PC-3 (cell line): ENCODE measurements around the gene STAT1. TPM values are rescaled to one million over a fixed set of nuclear protein-coding genes. Genes with fewer than 3 reads are reported as not detected.

Source experiments
- ATAC-seq: fragments of 200-7000 bp; cut with Tn5 transposase; 2 replicates; pipeline ENCODE4 v1.9.1; 2020; ENCODE audit warnings: mild to moderate bottlenecking, moderate library complexity
- BruUV-seq: library from RNA; stranded (reverse); fragments of 400-500 nt; replicated peaks from 2 replicates; lab custom pipeline; 2021; lab: Mats Ljungman, UMichigan
- CTCF ChIA-PET: fragments of 300-600 bp; sonication (Branson Sonifier 250); formaldehyde crosslinking; loops from one replicate; lab custom pipeline; 2022; ENCODE audit warnings: antibody characterized with exemption; lab: Charles Lee
- POLR2A ChIA-PET: fragments of 300-600 bp; sonication (Branson Sonifier 250); formaldehyde crosslinking; loops from one replicate; lab custom pipeline; 2022; ENCODE audit warnings: antibody characterized with exemption; ENCODE audit not compliant: unreplicated experiment; lab: Charles Lee
- DNase-seq: peaks from one replicate; pipeline ENCODE4 v3.0.0-alpha.2; 2015
- H2AFZ ChIP-seq: fragments of 300-600 bp; sonication (generic); 2 replicates; pipeline ENCODE4 v1.6.0; 2016; ENCODE audit warnings: antibody characterized with exemption, low read length
- H3F3A ChIP-seq: fragments of 300-600 bp; sonication (generic); one replicate; pipeline ENCODE4 v1.6.0; 2017; ENCODE audit warnings: antibody characterized with exemption, low read length, control low read depth, mild to moderate bottlenecking; ENCODE audit not compliant: unreplicated experiment
- H3K27ac ChIP-seq: fragments of 300-600 bp; sonication (generic); 2 replicates; pipeline ENCODE4 v1.5.1; 2016; ENCODE audit warnings: mild to moderate bottlenecking, low read length
- H3K27me3 ChIP-seq: fragments of 300-600 bp; sonication (generic); 2 replicates; pipeline ENCODE4 v1.6.1; 2016; ENCODE audit warnings: low read length, mixed read lengths
- H3K36me3 ChIP-seq: fragments of 300-600 bp; sonication (generic); 2 replicates; pipeline ENCODE4 v1.6.1; 2016; ENCODE audit warnings: low read depth, mixed run types, low read length, mixed read lengths
- H3K4me1 ChIP-seq: fragments of 300-600 bp; sonication (generic); 2 replicates; pipeline ENCODE4 v1.5.1; 2016; ENCODE audit warnings: low read length; ENCODE audit not compliant: insufficient read depth
- H3K4me2 ChIP-seq: fragments of 300-600 bp; sonication (generic); 2 replicates; pipeline ENCODE4 v1.6.0; 2016; ENCODE audit warnings: low read length
- H3K4me3 ChIP-seq: fragments of 300-600 bp; sonication (generic); 2 replicates; pipeline ENCODE4 v1.5.1; 2016; ENCODE audit warnings: mild to moderate bottlenecking, low read length, mixed read lengths
- H3K79me2 ChIP-seq: fragments of 300-600 bp; sonication (generic); 2 replicates; pipeline ENCODE4 v1.6.1; 2017; ENCODE audit warnings: low read length, mixed read lengths
- H3K9ac ChIP-seq: fragments of 300-600 bp; sonication (generic); 2 replicates; pipeline ENCODE4 v1.6.0; 2016; ENCODE audit warnings: mild to moderate bottlenecking, low read length
- H3K9me2 ChIP-seq: fragments of 300-600 bp; sonication (generic); replicated peaks from 2 replicates; pipeline ENCODE4 v1.6.1; 2016; ENCODE audit warnings: mixed run types, low read length, mixed read lengths
- H3K9me3 ChIP-seq: fragments of 300-600 bp; sonication (generic); 2 replicates; pipeline ENCODE4 v1.6.1; 2016; ENCODE audit warnings: low read length, mixed read lengths
- H4K20me1 ChIP-seq: fragments of 300-600 bp; sonication (generic); 2 replicates; pipeline ENCODE4 v1.6.1; 2016; ENCODE audit warnings: low read length, mixed read lengths
- CTCF ChIP-seq: fragments of 300-600 bp; sonication (generic); conservative IDR thresholded peaks from 2 replicates; pipeline ENCODE4 v1.5.1; 2017; ENCODE audit warnings: antibody characterized with exemption, low read depth, mild to moderate bottlenecking, low read length
- EZH2 ChIP-seq: fragments of 300-600 bp; sonication (generic); IDR thresholded peaks from one replicate; pipeline ENCODE4 v1.6.1; 2017; ENCODE audit warnings: antibody characterized with exemption, mild to moderate bottlenecking, low read length; ENCODE audit not compliant: unreplicated experiment
- EZH2phosphoT487 ChIP-seq: fragments of 300-600 bp; sonication (generic); IDR thresholded peaks from 2 replicates; pipeline ENCODE4 v1.6.1; 2018; ENCODE audit warnings: mild to moderate bottlenecking, antibody characterized with exemption, low read length, borderline replicate concordance
- intact Hi-C: fragments of 100-400 bp; cut with micrococcal nuclease; formaldehyde crosslinking; loops from 2 replicates; pipeline ENCODE4 v1.9.0; 2023
- total RNA-seq: library from RNA; depleted of rRNA; stranded (reverse); fragments of >200 nt; gene quantifications from 2 replicates; pipeline ENCODE4 v1.2.3, GENCODE V29; 2014

STAT1 gene
- total RNA-seq, 1 experiment from 2014 or later: 47.9 TPM

GRCh38 chr2:191001032-191001431 is 12.9 kb downstream of the STAT1 start:
- no TSS peak for BruUV-seq
- Histone ChIP-seq H3K9ac (no peak overlapping the region), H3K4me1 (no peaks in the 10 kb centered on the region), H4K20me1 (no peaks in the 10 kb centered on the region), H3K27me3 (no peaks in the 10 kb centered on the region), H3K4me2 (no peak overlapping the region), H3K4me3 (no peak overlapping the region), H3K79me2 (no peaks in the 10 kb centered on the region), H3K9me2 (no peaks in the 10 kb centered on the region), H3F3A (no peaks in the 10 kb centered on the region), H3K27ac (no peak overlapping the region), H3K36me3 (peaks cover 91% of the 10 kb centered on the region), H3K9me3 (no peaks in the 10 kb centered on the region), H2AFZ (no peak overlapping the region)
- ChIA-PET POLR2A (no interaction called here), CTCF (no interaction called here)
- ATAC-seq (no peak), DNase-seq (no peak)
- intact Hi-C loops: no loop called here
- no peak for TF ChIP-seq EZH2
- no peak for TF ChIP-seq EZH2phosphoT487
- TF ChIP-seq CTCF: no peak

GRCh38 chr2:190999949-191000665 is 13.9 kb downstream of the STAT1 start:
- ChIA-PET POLR2A (no interaction called here), CTCF (no interaction called here)
- no TSS peak for BruUV-seq
- intact Hi-C loops: no loop called here
- DNase-seq: no peak
- H4K20me1 ChIP-seq: no peaks in the 10 kb centered on the region
- H3F3A ChIP-seq: no peaks in the 10 kb centered on the region
- H3K27me3 ChIP-seq: no peaks in the 10 kb centered on the region
- no peaks in the 10 kb centered on the region for H3K4me1 ChIP-seq
- H3K9me2 ChIP-seq: no peaks in the 10 kb centered on the region
- no peak for TF ChIP-seq CTCF
- no peak for TF ChIP-seq EZH2phosphoT487
- no peak for TF ChIP-seq EZH2
- no peak overlapping the region for H3K4me2 ChIP-seq
- H3K9ac ChIP-seq: no peak overlapping the region
- H3K4me3 ChIP-seq: no peak overlapping the region
- no peak for ATAC-seq
- no peak overlapping the region for H2AFZ ChIP-seq
- H3K9me3 ChIP-seq: no peaks in the 10 kb centered on the region
- no peak overlapping the region for H3K27ac ChIP-seq
- no peaks in the 10 kb centered on the region for H3K79me2 ChIP-seq
- H3K36me3 ChIP-seq: peaks cover 90% of the 10 kb centered on the region

GRCh38 chr2:190999058-190999457 is 14.9 kb downstream of the STAT1 start:
- ATAC-seq: no peak
- no TSS peak for BruUV-seq
- Histone ChIP-seq H3K4me3 (no peak overlapping the region), H3F3A (no peaks in the 10 kb centered on the region), H3K4me2 (no peak overlapping the region), H3K27ac (no peak overlapping the region), H3K36me3 (peaks cover 85% of the 10 kb centered on the region), H4K20me1 (no peaks in the 10 kb centered on the region), H3K27me3 (no peaks in the 10 kb centered on the region), H3K4me1 (no peaks in the 10 kb centered on the region), H2AFZ (no peak overlapping the region), H3K79me2 (no peaks in the 10 kb centered on the region), H3K9me3 (no peaks in the 10 kb centered on the region), H3K9me2 (no peaks in the 10 kb centered on the region), H3K9ac (no peak overlapping the region)
- TF ChIP-seq EZH2: no peak
- TF ChIP-seq CTCF: no peak
- no peak for TF ChIP-seq EZH2phosphoT487
- ChIA-PET CTCF (no interaction called here), POLR2A (interaction anchor here (0.6 kb wide), 1 partner anchor 13 kb away, joined by 4 read pairs; no protein-coding TSS in a partner anchor)
- intact Hi-C loops: no loop called here
- no peak for DNase-seq
